Measurements from ENCODE around the gene HMOX2.

HMOX2 gene

DNA sequence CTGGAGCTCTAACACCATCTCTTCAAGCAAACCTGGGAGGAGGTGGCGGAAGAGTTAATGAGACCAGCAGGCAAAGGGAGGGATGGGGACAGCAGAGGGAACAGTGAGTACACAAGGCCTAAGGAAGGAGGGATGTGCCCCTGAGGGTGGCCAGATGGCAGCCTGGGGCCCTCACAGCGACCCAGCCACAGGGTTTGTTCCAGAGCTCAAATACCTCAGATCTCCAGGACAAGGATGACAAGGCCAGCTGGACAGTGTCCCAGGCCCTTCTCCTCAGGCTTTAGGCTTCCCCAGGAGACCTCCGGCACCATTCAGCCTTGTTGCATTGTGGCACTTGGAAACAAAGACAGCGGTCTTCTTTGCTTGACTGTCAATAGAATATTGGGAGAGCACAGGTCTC lies 47.5 kb downstream of the HMOX2 start:
- ATAC-seq (ENCODE audit: low read depth) (no peak), DNase-seq (ENCODE audit: low spot score) (no peak)
- Histone ChIP-seq H3K36me3 (ENCODE audit: low read depth) (no peaks in the 10 kb centered on the region; the same call in 1 of the 2 replicates), H3K4me1 (ENCODE audit: insufficient read depth, poor library complexity, severe bottlenecking) (no peaks in the 10 kb centered on the region), H3K9me3 (ENCODE audit: severe bottlenecking) (no peaks in the 10 kb centered on the region), H3K27ac (ENCODE audit: poor library complexity, severe bottlenecking) (no peak overlapping the region), H3K27me3 (ENCODE audit: insufficient read depth, poor library complexity, severe bottlenecking) (no peaks in the 10 kb centered on the region), H3K4me3 (ENCODE audit: severe bottlenecking) (no peak overlapping the region)
- TF ChIP-seq, protein P1, sequence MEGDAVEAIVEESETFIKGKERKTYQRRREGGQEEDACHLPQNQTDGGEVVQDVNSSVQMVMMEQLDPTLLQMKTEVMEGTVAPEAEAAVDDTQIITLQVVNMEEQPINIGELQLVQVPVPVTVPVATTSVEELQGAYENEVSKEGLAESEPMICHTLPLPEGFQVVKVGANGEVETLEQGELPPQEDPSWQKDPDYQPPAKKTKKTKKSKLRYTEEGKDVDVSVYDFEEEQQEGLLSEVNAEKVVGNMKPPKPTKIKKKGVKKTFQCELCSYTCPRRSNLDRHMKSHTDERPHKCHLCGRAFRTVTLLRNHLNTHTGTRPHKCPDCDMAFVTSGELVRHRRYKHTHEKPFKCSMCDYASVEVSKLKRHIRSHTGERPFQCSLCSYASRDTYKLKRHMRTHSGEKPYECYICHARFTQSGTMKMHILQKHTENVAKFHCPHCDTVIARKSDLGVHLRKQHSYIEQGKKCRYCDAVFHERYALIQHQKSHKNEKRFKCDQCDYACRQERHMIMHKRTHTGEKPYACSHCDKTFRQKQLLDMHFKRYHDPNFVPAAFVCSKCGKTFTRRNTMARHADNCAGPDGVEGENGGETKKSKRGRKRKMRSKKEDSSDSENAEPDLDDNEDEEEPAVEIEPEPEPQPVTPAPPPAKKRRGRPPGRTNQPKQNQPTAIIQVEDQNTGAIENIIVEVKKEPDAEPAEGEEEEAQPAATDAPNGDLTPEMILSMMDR (IDR thresholded peaks at IDR 0.05; ENCODE audit: poor library complexity, severe bottlenecking), result no peak

GRCh38 chr16:4524571-4524970 lies 48.4 kb downstream of the HMOX2 start:
- H3K9me3 ChIP-seq (ENCODE audit: severe bottlenecking), result no peaks in the 10 kb centered on the region
- no peak overlapping the region for H3K4me3 ChIP-seq (ENCODE audit: severe bottlenecking)
- no peaks in the 10 kb centered on the region for H3K27me3 ChIP-seq (ENCODE audit: insufficient read depth, poor library complexity, severe bottlenecking)
- H3K4me1 ChIP-seq (ENCODE audit: insufficient read depth, poor library complexity, severe bottlenecking), result no peaks in the 10 kb centered on the region
- no peak for DNase-seq (ENCODE audit: low spot score)
- ATAC-seq (ENCODE audit: low read depth), result no peak
- TF ChIP-seq, protein P1 (IDR thresholded peaks at IDR 0.05; ENCODE audit: poor library complexity, severe bottlenecking), result no peak
- H3K36me3 ChIP-seq (ENCODE audit: low read depth), result no peaks in the 10 kb centered on the region; the same call in 1 of the 2 replicates
- H3K27ac ChIP-seq (ENCODE audit: poor library complexity, severe bottlenecking), result no peak overlapping the region

- DNase-seq (ENCODE audit: low spot score), result no peak
Observed at GRCh38 chr16:4525069-4525468, 48.9 kb downstream of the HMOX2 start.

DNA sequence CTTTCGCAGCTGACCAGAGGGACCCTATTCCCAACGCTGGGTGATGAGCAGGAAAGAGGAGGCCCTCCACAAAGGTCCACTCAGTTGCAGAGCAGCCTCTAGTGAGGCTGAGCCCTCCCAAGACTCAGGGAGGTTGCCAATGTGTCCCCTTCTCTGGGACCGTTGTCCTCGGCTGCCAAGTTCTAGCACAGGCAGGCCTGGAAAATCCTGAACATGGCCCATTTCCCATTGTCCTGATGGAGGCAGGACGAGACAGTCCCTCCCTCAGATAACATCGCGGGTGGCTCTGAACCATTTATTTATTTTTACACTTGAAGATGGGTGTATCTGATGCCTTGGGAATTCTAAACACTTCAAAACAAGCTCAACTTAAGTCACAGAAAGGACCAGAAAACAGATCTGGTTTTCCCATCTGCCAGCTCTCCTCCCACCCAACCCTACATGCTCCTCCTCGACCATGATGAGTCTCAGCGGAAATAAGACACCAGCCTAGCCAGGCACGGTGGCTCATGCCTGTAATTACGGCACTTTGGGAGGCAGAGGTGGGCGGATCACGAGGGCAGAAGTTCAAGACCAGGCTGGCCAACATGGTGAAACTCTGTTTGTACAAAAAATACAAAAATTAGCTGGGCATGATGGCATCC lies 49.6 kb downstream of the HMOX2 start:
- ATAC-seq (ENCODE audit: low read depth) (no peak), DNase-seq (ENCODE audit: low spot score) (no peak)
- Histone ChIP-seq H3K4me1 (ENCODE audit: insufficient read depth, poor library complexity, severe bottlenecking) (no peaks in the 10 kb centered on the region), H3K27me3 (ENCODE audit: insufficient read depth, poor library complexity, severe bottlenecking) (no peaks in the 10 kb centered on the region), H3K9me3 (ENCODE audit: severe bottlenecking) (no peaks in the 10 kb centered on the region), H3K4me3 (ENCODE audit: severe bottlenecking) (no peak overlapping the region), H3K36me3 (ENCODE audit: low read depth) (no peaks in the 10 kb centered on the region; the same call in 1 of the 2 replicates), H3K27ac (ENCODE audit: poor library complexity, severe bottlenecking) (no peak overlapping the region)
- TF ChIP-seq, protein P1 (IDR thresholded peaks at IDR 0.05; ENCODE audit: poor library complexity, severe bottlenecking), result no peak

More at GRCh38 chr16:4525069-4525468, 48.9 kb downstream of the HMOX2 start:
- Histone ChIP-seq H3K27ac (ENCODE audit: poor library complexity, severe bottlenecking) (no peak overlapping the region), H3K4me1 (ENCODE audit: insufficient read depth, poor library complexity, severe bottlenecking) (no peaks in the 10 kb centered on the region), H3K27me3 (ENCODE audit: insufficient read depth, poor library complexity, severe bottlenecking) (no peaks in the 10 kb centered on the region), H3K36me3 (ENCODE audit: low read depth) (no peaks in the 10 kb centered on the region; the same call in 1 of the 2 replicates), H3K9me3 (ENCODE audit: severe bottlenecking) (no peaks in the 10 kb centered on the region), H3K4me3 (ENCODE audit: severe bottlenecking) (no peak overlapping the region)
- TF ChIP-seq, protein P1 (IDR thresholded peaks at IDR 0.05; ENCODE audit: poor library complexity, severe bottlenecking), result no peak
- no peak for ATAC-seq (ENCODE audit: low read depth)
